ENCODE data around the gene MFN1. TPM values are rescaled to one million over a fixed set of nuclear protein-coding genes. Genes with fewer than 3 reads are reported as not detected.

Gene MFN1
- 19.4 and 30.9 TPM in 2 replicates for total RNA-seq

DNA sequence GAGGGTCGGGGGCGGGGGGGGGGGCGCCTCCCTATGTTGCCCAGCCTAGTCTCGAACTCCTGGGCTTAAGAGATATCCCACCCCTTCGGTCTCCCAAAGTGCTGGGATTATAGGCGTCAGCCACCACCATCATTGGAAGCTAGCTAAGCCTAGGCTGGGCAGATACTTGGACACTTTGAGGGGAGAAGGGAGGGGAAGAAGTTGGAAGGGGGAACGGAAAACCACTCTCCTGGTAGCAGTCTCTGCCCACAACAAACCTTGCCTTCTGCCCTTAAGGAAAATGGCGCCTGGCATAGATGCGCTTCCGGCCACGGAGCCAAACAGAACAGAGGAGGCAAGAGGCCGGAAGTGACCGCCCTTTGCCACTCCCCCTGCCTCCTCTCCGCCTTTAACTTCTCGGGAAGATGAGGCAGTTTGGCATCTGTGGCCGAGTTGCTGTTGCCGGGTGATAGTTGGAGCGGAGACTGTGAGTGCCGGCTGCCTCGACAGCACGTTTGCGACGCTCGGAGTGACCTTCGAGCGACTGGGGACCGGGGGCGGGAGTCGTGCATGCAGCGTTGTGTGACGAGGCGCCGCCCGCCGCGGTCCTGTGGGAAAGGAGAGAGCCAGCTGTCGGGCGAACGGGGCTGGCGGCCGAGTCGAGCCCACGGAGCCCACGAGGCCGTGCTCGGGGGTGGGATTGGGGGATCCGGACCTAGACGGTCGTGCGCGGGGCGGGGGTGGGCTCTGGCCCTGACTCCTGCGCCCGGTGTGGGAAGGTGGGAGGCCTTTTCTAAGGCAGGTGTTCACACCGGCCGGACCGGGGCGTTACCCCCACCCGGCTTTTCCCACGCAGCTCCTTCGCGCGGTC lies at the start of gene MFN1:
MFN1 (plus strand) TSS at position 365 of the 850 bp plus-strand sequence. CDS start 1,143 bp downstream, outside the sequence.

DNA sequence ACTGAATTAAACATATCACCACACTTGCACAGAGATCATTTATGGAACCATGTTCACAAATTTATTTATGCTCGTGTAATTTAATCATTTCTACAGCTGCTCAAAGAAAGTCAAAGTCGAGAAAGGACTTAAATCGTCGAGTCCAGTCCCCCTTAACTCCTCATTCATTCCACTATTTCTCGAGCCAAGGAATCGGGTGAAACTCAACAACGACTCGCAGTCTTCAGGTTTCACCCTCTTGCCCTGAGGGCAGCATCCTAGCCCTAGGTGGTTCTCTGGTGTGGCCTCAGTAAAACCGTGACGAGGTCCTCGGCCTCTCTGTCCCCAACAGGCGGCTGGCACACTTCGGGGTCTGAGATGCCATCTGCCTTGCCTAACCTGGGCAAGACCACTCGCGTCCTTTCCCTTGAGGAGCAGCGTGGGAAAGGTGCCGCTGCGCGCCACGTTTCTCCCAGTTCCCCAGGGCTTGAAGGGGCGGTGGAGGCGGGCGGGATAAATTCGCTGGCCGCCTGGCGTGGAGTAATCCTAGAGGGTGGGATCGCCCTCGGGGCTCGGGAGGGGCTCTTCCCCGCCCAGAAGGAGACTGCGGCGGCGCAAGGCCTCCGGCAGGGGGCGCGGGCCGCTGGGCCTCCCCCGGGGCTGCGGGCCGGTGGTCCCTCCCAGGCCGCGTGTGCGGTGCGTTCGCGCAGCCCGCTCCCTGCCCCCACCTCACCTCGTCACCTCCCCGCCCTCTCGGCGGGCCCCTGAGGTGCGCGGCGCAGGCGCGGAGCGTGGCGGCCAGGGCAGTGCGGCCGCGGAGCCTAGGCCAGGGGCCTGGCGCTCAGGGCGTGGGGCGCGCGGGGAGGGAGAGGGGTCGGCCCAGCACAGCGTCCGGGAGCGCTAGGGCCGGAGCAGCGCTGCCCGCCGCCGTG lies 25.0 kb upstream of the MFN1 start, which contains the start of gene ZNF639:
ZNF639 (plus strand) TSS at position 746 of the 911 bp plus-strand sequence. CDS start 5,263 bp downstream, outside the sequence.

Other genes starting within 250 kb of the MFN1 start
- 4.6 and 7.0 TPM in 2 replicates for gene PIK3CA, start 199.4 kb upstream of the MFN1 start, total RNA-seq
- gene KCNMB3, start 96.6 kb upstream of the MFN1 start, total RNA-seq, result 0.35 TPM in 1 of 2 replicates, not detected in the other
- 19.5 and 26.2 TPM in 2 replicates for gene ZNF639, start 24.7 kb upstream of the MFN1 start, total RNA-seq
- gene GNB4, start 103.8 kb downstream of the MFN1 start, total RNA-seq, result 15.7 and 19.9 TPM in 2 replicates
- gene ACTL6A, start 215.2 kb downstream of the MFN1 start, total RNA-seq, result 67.7 and 111 TPM in 2 replicates